ENCODE results near the gene SRM. TPM values are rescaled to one million over a fixed set of nuclear protein-coding genes. Genes with fewer than 3 reads are reported as not detected.

Gene SRM
- total RNA-seq, 2 experiments from 2014 or later: 65.2 to 208 TPM

DNA sequence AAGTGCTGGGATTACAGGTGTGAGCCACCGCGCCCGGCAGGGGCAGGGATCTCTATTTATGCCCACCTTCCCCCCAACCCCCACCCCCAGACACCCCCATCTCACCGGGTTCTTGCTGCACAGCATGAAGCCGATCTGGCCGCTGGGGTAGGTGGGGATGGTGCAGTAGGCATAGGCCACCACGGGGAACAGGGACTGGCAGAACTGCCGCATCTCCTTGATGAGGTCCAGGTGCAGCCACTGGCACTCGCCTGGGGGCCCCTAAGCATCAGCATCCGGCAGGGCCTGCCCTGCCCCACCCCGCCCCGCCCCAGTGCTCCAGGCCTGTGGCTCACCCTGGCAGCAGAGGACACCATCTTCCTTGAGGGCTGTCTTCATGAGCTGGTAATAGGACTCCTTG is 4.1 kb downstream of the SRM start:
- H3K9me3 ChIP-seq (ENCODE audit: low read length): no peaks in the 10 kb centered on the region
- CTCF ChIA-PET (ENCODE audit: unreplicated experiment): interaction anchor here (0.7 kb wide), 1 partner anchor 574 kb away, joined by 7 read pairs; no protein-coding TSS in a partner anchor
- no TSS peak for BruUV-seq (replicated peaks)

GRCh38 chr1:11054666-11055065 is 5.2 kb downstream of the SRM start:
- Histone ChIP-seq H3K4me2 (ENCODE audit: low read length) (0 out of 2 replicates have a peak overlapping the region, but pooled peaks have one; percentile 23), H3K36me3 (ENCODE audit: insufficient read depth, low read length) (peaks cover 57% of the 10 kb centered on the region), H3K79me2 (ENCODE audit: insufficient read depth, low read depth, low read length) (peaks cover 32% of the 10 kb centered on the region), H3K27ac (ENCODE audit: low read depth, low read length, poor library complexity, severe bottlenecking) (peak overlapping the region; percentile 76), H3K4me1 (ENCODE audit: insufficient read depth, low read length, poor library complexity, severe bottlenecking) (peaks cover 49% of the 10 kb centered on the region), H2AFZ (ENCODE audit: low read length) (no peak overlapping the region), H3K9me2 (ENCODE audit: insufficient read depth, low read length) (no peaks in the 10 kb centered on the region), H3K9me3 (ENCODE audit: low read length) (no peaks in the 10 kb centered on the region), H3K4me3 (ENCODE audit: low read depth, low read length, poor library complexity, severe bottlenecking) (no peak overlapping the region), H4K20me1 (ENCODE audit: insufficient read depth, low read length) (0 out of 2 replicates have a peak, but pooled peaks cover 3% of the 10 kb centered on the region)
- POLR2A ChIA-PET: no interaction called here
- CTCF ChIA-PET (ENCODE audit: unreplicated experiment): no interaction called here
- intact Hi-C loops (cut with micrococcal nuclease; ENCODE audit: unreplicated experiment): no loop called here
- TSS peak; percentile 22 for BruUV-seq (replicated peaks)
- no peak for DNase-seq (ENCODE audit: low spot score)
- no peak for TF ChIP-seq CTCF (conservative IDR thresholded peaks at IDR 0.05; ENCODE audit: low read length)
- no peak for TF ChIP-seq EZH2phosphoT487 (IDR thresholded peaks at IDR 0.05; ENCODE audit: borderline replicate concordance, low read depth, low read length)

More for the DNA sequence above, 4.1 kb downstream of the SRM start:
- Histone ChIP-seq H3K79me2 (ENCODE audit: insufficient read depth, low read depth, low read length) (peaks cover 37% of the 10 kb centered on the region), H3K36me3 (ENCODE audit: insufficient read depth, low read length) (peaks cover 57% of the 10 kb centered on the region), H3K4me3 (ENCODE audit: low read depth, low read length, poor library complexity, severe bottlenecking) (no peak overlapping the region), H3K9me2 (ENCODE audit: insufficient read depth, low read length) (no peaks in the 10 kb centered on the region), H4K20me1 (ENCODE audit: insufficient read depth, low read length) (0 out of 2 replicates have a peak, but pooled peaks cover 3% of the 10 kb centered on the region), H3K27ac (ENCODE audit: low read depth, low read length, poor library complexity, severe bottlenecking) (no peak overlapping the region), H2AFZ (ENCODE audit: low read length) (no peak overlapping the region), H3K4me1 (ENCODE audit: insufficient read depth, low read length, poor library complexity, severe bottlenecking) (peaks cover 49% of the 10 kb centered on the region), H3K4me2 (ENCODE audit: low read length) (no peak overlapping the region)
- POLR2A ChIA-PET: interaction anchor here (0.6 to 1.6 kb wide), 2 partner anchors 18 to 35 kb away, joined by 3 to 4 read pairs; no protein-coding TSS in a partner anchor
- DNase-seq (ENCODE audit: low spot score): no peak
- intact Hi-C loops (cut with micrococcal nuclease; ENCODE audit: unreplicated experiment): no loop called here
- no peak for TF ChIP-seq CTCF (conservative IDR thresholded peaks at IDR 0.05; ENCODE audit: low read length)
- TF ChIP-seq EZH2phosphoT487 (IDR thresholded peaks at IDR 0.05; ENCODE audit: borderline replicate concordance, low read depth, low read length): no peak

GRCh38 chr1:11054181-11054580 is 5.6 kb downstream of the SRM start:
- no peak overlapping the region for H3K4me3 ChIP-seq (ENCODE audit: low read depth, low read length, poor library complexity, severe bottlenecking)
- ChIA-PET CTCF (ENCODE audit: unreplicated experiment) (no interaction called here), POLR2A (no interaction called here)
- H3K36me3 ChIP-seq (ENCODE audit: insufficient read depth, low read length): peaks cover 54% of the 10 kb centered on the region
- H3K9me3 ChIP-seq (ENCODE audit: low read length): no peaks in the 10 kb centered on the region
- H3K27ac ChIP-seq (ENCODE audit: low read depth, low read length, poor library complexity, severe bottlenecking): peak overlapping the region; percentile 76
- H2AFZ ChIP-seq (ENCODE audit: low read length): no peak overlapping the region
- DNase-seq (ENCODE audit: low spot score): no peak
- intact Hi-C loops (cut with micrococcal nuclease; ENCODE audit: unreplicated experiment): no loop called here
- peaks cover 27% of the 10 kb centered on the region for H3K79me2 ChIP-seq (ENCODE audit: insufficient read depth, low read depth, low read length)
- no peaks in the 10 kb centered on the region for H3K9me2 ChIP-seq (ENCODE audit: insufficient read depth, low read length)
- 0 out of 2 replicates have a peak, but pooled peaks cover 3% of the 10 kb centered on the region for H4K20me1 ChIP-seq (ENCODE audit: insufficient read depth, low read length)
- peaks cover 49% of the 10 kb centered on the region for H3K4me1 ChIP-seq (ENCODE audit: insufficient read depth, low read length, poor library complexity, severe bottlenecking)
- TF ChIP-seq EZH2phosphoT487 (IDR thresholded peaks at IDR 0.05; ENCODE audit: borderline replicate concordance, low read depth, low read length): no peak
- H3K4me2 ChIP-seq (ENCODE audit: low read length): peak overlapping the region; percentile 52; the same call in 1 of the 2 replicates
- no TSS peak for BruUV-seq (replicated peaks)

Data from OCI-LY7 (cell line).